Endothelial cell (in vitro differentiated cells): ENCODE results near the gene DMC1. TPM values are rescaled to one million over a fixed set of nuclear protein-coding genes. Genes with fewer than 3 reads are reported as not detected.

Experiments
- DNase-seq: peaks from one replicate; pipeline ENCODE4 v3.0.0; 2021; ENCODE audit warnings: low spot score
- H3K27ac Mint-ChIP-seq: one replicate; pipeline ENCODE4 v1.8.0; 2021; ENCODE audit warnings: mixed read lengths, inconsistent platforms; ENCODE audit not compliant: unreplicated experiment
- H3K27me3 Mint-ChIP-seq: one replicate; pipeline ENCODE4 v1.8.0; 2021; ENCODE audit warnings: mild to moderate bottlenecking, moderate library complexity, mixed read lengths, inconsistent platforms; ENCODE audit not compliant: unreplicated experiment
- H3K36me3 Mint-ChIP-seq: one replicate; pipeline ENCODE4 v1.8.0; 2021; ENCODE audit warnings: mild to moderate bottlenecking, low read depth, mixed read lengths, inconsistent platforms; ENCODE audit not compliant: unreplicated experiment
- H3K4me1 Mint-ChIP-seq: one replicate; pipeline ENCODE4 v1.8.0; 2021; ENCODE audit warnings: mild to moderate bottlenecking, mixed read lengths, inconsistent platforms; ENCODE audit not compliant: unreplicated experiment
- H3K4me3 Mint-ChIP-seq: one replicate; pipeline ENCODE4 v1.8.0; 2021; ENCODE audit warnings: mild to moderate bottlenecking, mixed read lengths, inconsistent platforms; ENCODE audit not compliant: unreplicated experiment
- H3K9me3 Mint-ChIP-seq: one replicate; pipeline ENCODE4 v1.8.0; 2021; ENCODE audit warnings: mixed read lengths, inconsistent platforms; ENCODE audit not compliant: unreplicated experiment
- CTCF ChIP-seq: fragments of 200-600 bp; sonication (generic); IDR thresholded peaks from one replicate; pipeline ENCODE4 v1.5.0; 2021; ENCODE audit warnings: antibody characterized with exemption; ENCODE audit not compliant: unreplicated experiment
- total RNA-seq: library from RNA; stranded (reverse); fragmentation: NEBNext Ultra II Directional; extraction: Animal tissue kit (Norgen Biotek cat#: 25700); gene quantifications from one replicate; pipeline ENCODE4 v1.2.1, GENCODE V29; 2021; ENCODE audit not compliant: unreplicated experiment

DMC1 gene
- total RNA-seq, 1 donor from 2014 or later = 3.5 TPM

- no peaks in the 10 kb centered on the region for H3K4me1 Mint-ChIP-seq
- DNase-seq = no peak
- no peak overlapping the region for H3K4me3 Mint-ChIP-seq
- H3K36me3 Mint-ChIP-seq = no peaks in the 10 kb centered on the region
- H3K27me3 Mint-ChIP-seq = no peaks in the 10 kb centered on the region
- H3K27ac Mint-ChIP-seq = no peak overlapping the region
- no peak for TF ChIP-seq CTCF
- H3K9me3 Mint-ChIP-seq = no peaks in the 10 kb centered on the region
These were observed 2.3 kb downstream of the DMC1 start for GRCh38 chr22:38567531-38568285.

DNA sequence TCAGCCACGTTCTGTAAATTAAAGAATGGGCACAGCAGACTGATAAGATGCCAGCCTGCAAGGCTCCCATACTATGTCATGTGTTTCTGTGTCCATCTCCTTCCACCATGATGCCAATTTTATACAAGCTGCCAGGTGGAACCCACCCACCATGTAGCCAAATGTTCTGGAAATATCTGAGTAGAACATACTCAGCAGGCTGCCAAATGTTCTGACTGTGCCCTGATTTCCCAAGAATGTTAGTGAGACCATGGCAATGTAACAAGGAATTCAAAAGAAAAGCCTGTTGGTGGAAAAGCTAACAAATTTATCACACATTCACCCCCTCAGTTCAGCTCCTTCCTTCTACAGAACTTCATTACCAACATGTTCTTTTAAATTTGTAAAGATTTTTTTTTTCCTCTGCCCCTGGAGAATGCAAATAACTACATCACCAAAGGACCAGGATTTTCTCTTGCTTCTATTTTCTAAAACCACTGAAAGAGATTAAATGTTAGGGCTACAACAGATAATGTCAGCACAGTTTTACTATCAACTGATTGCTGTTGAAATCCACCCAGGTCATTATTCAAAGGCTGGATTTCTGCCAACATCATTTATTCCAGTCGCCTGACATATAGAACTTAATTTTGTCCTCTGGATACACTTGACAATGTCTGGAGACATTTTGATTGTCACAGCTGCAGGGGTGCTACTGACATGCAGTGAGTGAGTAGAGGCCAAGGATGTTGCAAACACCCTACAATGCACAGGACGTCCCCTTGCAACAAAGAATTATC, 3.1 kb downstream of the DMC1 start:
- Mint-ChIP-seq H3K9me3 (no peaks in the 10 kb centered on the region), H3K27ac (no peak overlapping the region), H3K4me1 (no peaks in the 10 kb centered on the region), H3K4me3 (no peak overlapping the region), H3K27me3 (no peaks in the 10 kb centered on the region), H3K36me3 (no peaks in the 10 kb centered on the region)
- DNase-seq = no peak
- no peak for TF ChIP-seq CTCF

GRCh38 chr22:38565441-38565840, 4.5 kb downstream of the DMC1 start:
- no peak for DNase-seq
- Mint-ChIP-seq H3K36me3 (no peaks in the 10 kb centered on the region), H3K4me3 (no peak overlapping the region), H3K4me1 (no peaks in the 10 kb centered on the region), H3K9me3 (no peaks in the 10 kb centered on the region), H3K27ac (no peak overlapping the region), H3K27me3 (no peaks in the 10 kb centered on the region)
- no peak for TF ChIP-seq CTCF

GRCh38 chr22:38564669-38565068, 5.3 kb downstream of the DMC1 start:
- H3K9me3 Mint-ChIP-seq = no peaks in the 10 kb centered on the region
- H3K27ac Mint-ChIP-seq = no peak overlapping the region
- H3K36me3 Mint-ChIP-seq = no peaks in the 10 kb centered on the region
- H3K27me3 Mint-ChIP-seq = no peaks in the 10 kb centered on the region
- H3K4me1 Mint-ChIP-seq = no peaks in the 10 kb centered on the region
- no peak overlapping the region for H3K4me3 Mint-ChIP-seq
- TF ChIP-seq CTCF = no peak
- DNase-seq = no peak

GRCh38 chr22:38554281-38554680, 15.7 kb downstream of the DMC1 start:
- Mint-ChIP-seq H3K4me1 (no peaks in the 10 kb centered on the region), H3K27ac (no peak overlapping the region)
- no peak for TF ChIP-seq CTCF

More at GRCh38 chr22:38554281-38554680, 15.7 kb downstream of the DMC1 start:
- no peaks in the 10 kb centered on the region for H3K36me3 Mint-ChIP-seq
- no peaks in the 10 kb centered on the region for H3K27me3 Mint-ChIP-seq
- no peak overlapping the region for H3K4me3 Mint-ChIP-seq
- no peak for DNase-seq
- no peaks in the 10 kb centered on the region for H3K9me3 Mint-ChIP-seq
